GM21423 (cell line): ENCODE data around the gene NUTM2B.
"Not testable (repeated sequence)": the region's sequence is repeated elsewhere in the genome, so short reads cannot be mapped to it uniquely, and the experiment has no call there.

Source experiments
- ATAC-seq: cut with Tn5 transposase; IDR thresholded peaks from one replicate; pipeline ENCODE4 v1.9.1; 2021; ENCODE audit warnings: mild to moderate bottlenecking, moderate library complexity; ENCODE audit not compliant: unreplicated experiment

The NUTM2B gene, protein sequence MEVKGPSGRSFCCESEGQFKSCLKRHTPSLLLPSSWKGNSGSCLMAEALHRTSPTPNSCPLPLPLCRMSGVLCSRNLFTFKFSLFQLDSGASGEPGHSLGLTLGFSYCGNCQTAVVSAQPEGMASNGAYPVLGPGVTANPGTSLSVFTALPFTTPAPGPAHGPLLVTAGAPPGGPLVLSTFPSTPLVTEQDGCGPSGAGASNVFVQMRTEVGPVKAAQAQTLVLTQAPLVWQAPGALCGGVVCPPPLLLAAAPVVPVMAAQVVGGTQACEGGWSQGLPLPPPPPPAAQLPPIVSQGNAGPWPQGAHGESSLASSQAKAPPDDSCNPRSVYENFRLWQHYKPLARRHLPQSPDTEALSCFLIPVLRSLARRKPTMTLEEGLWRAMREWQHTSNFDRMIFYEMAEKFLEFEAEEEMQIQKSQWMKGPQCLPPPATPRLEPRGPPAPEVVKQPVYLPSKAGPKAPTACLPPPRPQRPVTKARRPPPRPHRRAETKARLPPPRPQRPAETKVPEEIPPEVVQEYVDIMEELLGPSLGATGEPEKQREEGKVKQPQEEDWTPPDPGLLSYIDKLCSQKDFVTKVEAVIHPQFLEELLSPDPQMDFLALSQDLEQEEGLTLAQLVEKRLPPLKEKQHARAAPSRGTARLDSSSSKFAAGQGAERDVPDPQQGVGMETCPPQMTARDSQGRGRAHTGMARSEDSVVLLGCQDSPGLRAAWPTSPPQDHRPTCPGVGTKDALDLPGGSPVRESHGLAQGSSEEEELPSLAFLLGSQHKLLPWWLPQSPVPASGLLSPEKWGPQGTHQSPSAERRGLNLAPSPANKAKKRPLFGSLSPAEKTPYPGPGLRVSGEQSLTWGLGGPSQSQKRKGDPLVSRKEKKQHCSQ

DNA sequence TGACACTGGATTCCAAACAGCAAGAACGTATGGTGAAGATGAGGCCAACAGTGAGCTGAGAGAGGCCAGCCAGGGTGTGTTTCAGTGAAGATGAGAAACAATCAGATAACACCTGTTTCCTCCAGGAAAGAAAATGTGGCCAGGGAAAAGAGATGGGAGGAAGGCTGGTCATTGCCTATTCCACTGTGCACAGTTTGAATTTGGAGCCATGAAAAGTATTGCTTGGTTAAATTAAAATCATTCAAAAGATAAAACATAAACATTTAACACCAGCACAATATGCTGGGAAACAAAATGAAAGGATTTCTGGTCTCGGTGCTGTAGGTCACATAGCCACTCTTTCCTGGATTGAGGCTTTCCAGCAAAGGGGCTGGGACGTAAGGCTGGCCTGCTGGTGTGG is at the start of gene NUTM2B:
NUTM2B (plus strand) TSS at position 301 of the 400 bp plus-strand sequence. CDS start 383 bp downstream, outside the sequence.
- not testable (repeated sequence) for ATAC-seq

DNA sequence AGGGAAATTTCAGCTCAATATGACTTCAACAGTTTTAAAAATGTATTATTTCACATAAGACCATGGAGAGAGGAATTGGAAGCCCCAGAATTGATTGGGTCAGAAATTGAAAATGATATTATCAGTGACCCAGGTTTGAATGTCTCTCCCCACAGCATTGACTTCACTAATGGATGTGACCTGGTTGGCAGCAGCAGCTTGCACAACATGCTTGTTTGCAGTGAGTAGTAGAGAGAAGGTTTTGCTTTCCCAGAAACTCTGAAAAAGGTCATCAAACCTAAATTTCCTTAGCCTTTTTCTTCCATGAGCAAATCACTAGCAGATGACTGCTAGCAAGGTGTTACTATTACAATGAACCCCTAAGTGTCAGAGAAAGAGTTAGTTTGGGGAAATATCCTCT is 39.7 kb upstream of the NUTM2B start:
- ATAC-seq, result not testable (repeated sequence)

DNA sequence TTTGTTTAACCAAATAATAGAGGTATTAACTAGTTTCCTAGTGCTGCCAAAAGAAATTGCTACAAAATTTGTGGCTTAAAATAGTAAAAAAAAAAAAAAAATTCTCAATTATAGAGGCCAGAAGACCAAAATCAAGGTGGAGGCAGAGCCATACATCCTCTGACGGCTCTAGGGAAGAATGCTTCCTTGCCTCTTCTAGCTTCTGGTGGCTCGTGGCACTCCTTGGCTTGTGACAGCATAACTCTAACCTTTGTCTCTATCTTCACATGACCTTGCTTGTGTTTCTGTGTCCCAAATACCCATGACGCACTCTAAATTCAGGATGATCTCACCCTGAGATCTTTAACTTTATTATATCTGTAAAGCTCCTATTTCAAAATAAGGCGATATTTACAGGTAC is 38.3 kb upstream of the NUTM2B start:
- ATAC-seq, result not testable (repeated sequence)

DNA sequence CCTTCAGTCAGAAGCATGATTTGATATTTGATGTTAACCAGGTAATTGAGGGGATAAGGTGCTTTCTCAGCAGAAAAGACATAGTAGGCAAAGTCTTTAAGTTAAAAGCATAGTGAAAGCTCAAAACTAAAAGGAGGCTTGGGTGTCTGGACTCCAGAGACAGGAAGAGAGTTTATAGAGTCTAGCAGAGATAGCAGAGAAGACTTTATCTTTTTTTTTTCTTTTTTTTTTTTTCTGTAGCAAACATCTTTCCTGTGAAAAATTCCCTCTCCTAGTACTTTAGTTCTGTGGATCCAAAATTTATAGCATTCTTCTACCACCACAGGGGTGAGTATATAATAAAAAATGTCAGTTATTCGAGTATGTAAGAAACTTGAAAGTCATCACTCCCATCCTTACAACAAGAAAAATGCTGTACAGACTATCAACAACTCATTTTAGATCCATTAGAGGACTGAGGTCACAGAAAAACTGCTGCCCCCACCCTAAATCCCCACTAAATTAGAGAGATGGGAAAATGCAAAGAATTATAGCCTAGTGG is 33.7 kb upstream of the NUTM2B start:
- not testable (repeated sequence) for ATAC-seq

DNA sequence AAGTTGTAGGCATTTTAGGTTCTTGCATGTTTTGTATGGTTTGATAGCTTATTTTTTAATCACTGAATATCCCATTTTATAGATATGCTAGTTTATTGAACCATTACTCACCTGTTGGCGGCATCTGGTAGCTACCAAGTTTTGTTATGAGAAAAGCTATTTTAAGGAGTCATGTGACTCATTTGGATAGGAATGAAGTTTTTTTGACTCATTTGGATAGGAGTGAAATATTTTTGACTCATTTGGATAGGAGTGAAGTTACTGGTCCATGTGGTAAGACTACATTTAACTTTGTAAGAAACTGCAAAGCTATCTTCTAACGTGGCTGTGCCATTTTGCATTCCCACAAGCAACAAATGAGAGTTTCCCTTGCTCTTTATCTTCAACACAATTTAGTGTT is 28.1 kb upstream of the NUTM2B start:
- ATAC-seq, result not testable (repeated sequence)

DNA sequence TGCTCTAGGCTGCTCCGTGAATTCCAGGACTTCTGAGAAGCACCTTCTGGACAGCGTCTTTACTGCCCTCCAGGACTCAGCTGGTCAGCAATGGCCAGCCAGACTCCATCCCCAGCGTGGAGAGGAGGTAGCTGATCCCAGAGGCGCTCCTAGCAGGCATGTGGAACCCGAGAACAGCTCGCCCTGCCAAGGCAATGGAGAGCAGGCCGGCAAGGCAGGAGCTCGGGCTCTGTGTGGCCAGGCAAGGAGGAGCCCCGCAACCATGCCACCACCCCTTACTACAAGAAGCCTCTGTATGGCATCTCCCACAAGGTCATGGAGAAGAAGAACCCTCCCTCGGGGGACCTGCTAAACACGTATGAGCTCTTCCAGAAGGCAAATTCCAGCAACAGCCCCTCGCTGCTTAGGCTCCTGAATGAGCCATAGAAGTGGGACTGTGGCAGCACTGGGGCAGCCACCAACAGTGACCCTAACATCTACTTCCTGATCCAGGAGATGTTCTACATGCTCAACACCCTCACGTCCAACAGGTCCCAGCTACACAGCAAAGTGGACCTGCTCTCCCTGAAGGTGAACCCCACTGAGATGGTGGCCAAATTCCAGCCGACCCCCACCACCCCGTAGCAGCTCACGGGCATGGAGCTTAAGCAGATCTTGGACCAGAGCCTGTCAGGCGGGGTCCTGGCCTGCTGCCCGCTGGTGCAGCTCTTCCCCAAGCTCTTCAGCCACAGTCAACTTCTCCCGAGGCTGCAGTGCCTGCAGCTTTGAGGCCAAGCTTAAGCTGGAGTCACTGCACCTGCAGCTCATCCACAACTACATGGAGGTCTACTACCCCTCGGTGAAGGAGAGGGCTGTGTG is 19.8 kb upstream of the NUTM2B start:
- not testable (repeated sequence) for ATAC-seq

DNA sequence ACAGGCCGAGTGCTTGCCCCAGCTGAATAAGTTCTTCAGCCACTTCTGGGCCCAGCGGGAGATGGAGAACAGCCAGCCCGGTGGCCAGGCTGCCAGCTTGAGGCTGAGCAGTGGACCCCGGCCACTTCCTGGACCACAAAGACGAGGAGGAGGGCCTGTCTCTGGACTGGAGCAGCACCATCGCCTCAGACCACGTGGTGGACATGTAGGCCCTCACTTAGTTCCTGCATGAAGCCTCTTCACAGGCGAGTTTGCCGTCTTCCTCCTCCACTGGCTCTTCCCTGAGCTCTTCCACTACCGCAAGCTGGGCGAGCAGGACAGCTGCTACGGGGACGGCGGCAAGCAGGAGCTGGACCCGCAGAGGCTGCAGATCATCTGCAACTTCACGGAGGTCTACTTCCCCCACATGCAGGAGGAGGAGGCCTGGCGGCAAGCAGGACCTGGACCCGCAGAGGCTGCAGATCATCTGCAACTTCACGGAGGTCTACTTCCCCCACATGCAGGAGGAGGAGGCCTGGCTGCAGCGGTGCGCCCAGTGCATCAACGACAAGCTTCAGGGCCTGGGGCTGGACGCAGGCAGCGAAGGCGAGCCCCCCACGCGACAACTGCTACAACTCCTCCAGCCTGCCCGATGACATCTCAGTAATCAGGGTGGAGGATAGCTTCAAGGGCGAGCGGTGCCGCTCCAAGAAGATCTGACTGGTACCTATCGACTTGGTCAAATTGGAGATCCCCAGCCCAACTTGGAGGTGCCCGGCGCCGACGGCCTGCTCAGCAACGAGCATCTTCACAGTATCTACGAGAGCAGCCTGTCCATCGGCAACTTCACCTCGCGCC is 18.9 kb upstream of the NUTM2B start:
- ATAC-seq, result not testable (repeated sequence)

DNA sequence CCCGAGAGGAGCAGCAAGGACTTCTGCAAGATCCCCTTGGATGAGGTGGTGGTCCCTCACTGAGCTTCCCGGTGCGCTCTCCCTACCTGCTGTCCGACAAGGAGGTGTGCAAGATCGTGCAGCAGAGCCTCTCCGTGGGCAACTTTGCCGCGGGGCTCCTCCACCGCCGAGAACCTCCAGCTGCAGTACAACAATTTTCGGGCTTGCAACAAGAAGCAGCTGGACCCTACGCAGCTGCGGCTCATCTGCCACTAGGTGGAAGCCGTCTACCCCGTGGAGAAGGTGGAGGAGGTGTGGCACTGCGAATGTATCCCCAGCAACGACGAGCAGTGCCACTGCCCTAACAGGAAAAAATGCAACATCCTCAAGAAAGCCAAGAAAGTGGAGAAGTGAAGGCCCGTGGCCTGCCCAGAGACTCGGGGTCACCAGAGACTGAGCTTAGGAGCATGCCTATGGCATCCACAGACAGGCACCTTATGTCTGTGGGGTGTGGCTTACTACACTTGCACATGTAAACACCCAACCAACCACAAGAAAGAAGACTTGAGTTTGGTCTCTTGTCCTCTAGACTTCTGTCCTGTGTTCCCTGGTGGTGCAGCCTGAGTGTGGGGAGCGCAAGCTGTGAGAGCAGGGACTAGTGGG is 17.9 kb upstream of the NUTM2B start:
- peak; percentile 71 for ATAC-seq

DNA sequence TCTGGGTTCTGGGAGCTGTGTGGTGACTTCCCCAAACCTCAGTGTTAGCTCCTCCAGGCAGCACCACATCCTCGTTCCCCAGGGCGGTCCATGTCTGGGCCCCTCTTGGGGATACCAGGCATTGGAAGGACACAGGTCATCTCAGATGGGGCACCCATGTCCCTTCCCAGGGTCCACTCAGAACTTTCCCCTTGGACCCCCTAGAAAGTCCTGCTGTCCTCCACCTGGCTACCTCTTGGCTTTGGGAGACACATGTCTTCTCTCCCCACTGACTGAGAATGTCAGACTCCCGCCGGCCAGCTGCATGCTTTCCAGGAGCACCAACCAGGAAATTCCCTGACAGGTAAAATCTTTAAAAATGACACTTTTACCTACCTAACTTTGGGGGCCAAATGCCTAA is 16.4 kb upstream of the NUTM2B start:
- ATAC-seq, result not testable (repeated sequence)

DNA sequence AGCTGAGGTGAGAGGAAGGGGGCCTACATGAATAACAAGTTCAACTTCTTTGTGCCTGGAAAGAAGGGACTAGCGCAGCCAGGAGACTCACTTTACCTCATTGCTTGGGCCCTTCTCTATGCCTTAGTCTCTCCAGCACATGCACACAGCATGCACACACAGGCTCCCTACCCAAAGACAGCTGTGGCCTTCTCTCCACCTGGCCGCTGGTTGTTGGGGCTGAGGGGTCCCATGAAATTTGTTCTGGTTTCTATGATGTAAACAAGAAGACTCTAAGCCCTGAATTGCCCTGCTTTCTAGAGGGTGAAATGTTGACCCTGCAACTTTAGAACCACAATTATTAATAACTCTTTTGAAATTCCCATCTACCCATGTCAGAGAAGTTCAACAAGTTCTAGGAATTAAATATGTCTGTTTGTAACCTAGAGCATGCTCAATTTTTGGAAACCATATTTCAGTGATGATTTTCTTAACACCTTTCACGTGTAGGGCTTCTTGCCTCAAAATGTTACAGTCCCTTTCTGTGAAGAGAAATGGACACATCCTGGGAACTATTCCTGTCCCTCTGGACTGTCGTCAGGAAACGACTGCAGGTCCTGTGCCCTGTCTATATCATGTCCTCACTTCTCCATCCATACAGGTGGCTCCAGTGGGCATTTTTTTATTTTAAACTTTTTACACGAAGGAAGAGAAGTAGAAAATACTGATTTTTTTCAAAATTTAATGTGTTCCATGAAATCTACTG is 15.4 kb upstream of the NUTM2B start:
- ATAC-seq, result not testable (repeated sequence)

DNA sequence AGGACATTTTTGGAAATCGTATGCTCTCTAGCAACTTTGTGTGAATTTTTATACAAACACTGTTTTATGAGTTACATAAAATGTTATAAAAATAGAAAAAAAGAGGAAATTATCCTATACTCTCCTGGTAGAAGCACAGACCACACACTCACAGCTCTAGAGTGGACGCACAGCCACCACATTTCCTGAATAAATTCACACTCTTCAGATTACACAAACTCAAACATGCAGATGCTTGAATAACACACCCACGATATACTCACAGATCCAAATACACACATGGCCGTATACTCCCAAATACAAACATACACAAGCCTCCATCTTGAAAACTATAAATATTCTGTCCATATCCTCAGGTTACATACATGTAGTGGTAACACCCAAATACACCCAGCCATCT is 14.2 kb upstream of the NUTM2B start:
- ATAC-seq, result not testable (repeated sequence)

DNA sequence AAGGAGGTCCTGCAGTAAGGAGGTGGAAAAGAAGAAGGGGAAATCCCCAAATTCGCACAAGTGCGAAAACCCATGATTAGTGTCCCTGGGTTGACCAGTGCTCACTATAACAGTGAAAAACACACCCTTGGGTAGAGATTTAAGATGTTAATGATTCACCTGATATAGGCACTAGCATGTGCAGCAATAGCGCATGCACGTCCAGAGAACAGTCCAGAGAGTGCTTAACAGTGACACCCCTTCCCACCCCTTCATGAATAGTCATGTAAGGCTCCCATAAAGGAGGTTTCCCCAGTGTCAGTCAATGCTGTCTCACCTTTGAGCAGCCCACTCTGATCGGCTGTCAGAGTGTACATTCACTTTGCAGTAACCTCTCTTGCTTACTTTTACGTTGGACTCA is 6.4 kb upstream of the NUTM2B start:
- not testable (repeated sequence) for ATAC-seq

DNA sequence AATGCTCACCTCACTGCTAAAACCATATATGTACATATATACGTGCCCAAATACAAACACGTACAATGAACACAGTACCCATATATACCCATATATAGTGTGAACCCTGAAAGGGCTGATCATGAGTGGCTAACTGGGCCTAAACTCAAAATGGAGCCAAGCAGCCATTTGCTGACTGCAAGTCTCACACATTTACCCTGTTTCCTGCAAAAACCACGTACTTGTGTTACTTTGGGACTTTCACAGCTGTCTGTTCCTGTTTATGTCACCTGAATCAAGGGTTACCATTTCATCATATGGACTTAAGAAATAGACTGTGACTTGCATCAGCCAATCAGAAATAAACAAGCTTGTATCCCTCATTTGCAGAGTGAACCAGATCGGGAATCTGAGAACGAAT is 5.9 kb upstream of the NUTM2B start:
- ATAC-seq, result not testable (repeated sequence)

DNA sequence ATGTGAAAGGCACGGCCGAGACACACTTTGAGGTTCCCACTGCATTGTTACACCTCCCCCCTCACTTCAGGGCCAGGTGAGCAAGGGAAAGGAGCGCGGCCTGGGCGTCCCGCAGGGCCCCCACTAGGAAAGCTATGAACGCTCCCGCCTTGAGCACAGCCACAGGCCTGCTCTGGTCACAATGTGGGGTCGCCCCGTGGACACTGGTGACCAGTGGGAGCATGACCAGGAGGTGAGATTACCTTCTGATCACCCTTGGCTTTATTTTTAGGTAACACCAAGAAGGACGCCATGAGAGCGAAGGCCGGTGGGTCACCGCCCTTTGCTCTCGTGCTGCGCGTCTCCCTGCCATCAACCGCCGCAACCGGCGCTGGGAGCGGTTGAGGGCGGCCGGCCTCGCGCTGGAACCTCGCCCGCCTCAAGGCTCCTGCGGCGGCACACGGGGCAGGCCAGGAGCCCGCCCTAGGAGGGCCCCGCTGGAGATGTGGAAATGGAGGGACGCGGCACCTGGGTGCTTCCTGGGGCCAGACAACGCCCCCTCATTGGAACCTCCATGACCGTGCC is 2.6 kb upstream of the NUTM2B start:
- ATAC-seq, result not testable (repeated sequence)

DNA sequence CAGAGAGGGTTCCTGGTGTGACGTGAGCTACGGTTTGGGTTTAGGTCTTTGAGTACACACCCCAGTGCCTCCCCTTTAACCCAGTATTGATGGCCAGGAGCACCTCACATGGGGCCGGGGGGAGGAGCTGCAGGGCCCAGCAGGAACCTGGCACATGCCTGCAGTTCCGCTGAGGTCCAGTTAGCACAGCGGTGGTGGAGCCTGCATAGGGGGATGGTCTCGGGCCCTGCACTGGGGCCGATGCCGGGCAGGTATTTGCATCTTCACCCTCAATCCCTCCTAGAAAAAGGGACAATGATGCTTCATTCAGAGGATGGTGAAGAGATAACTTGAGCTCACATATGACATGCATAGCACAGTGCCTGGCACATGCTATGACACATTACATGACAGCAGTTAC is 4.0 kb downstream of the NUTM2B start:
- not testable (repeated sequence) for ATAC-seq

DNA sequence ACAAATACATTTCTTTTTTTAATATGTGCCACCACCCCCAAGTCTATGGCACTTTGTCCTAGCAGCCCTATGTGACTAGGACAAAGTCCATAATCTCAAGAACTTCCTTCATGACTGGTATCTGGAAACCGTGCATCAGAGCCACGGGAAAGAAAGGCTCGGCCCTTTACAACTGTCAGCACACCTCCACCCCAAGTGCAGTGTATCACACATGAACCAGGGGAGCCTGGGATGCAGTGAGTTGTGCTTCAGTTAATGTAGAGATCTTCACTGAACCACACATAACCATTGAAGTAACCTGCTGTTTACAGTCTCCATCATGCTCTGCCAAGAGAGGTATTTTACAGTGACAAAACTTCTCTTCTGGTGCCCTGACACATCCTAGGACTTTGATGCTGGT is 11.9 kb downstream of the NUTM2B start:
- not testable (repeated sequence) for ATAC-seq

DNA sequence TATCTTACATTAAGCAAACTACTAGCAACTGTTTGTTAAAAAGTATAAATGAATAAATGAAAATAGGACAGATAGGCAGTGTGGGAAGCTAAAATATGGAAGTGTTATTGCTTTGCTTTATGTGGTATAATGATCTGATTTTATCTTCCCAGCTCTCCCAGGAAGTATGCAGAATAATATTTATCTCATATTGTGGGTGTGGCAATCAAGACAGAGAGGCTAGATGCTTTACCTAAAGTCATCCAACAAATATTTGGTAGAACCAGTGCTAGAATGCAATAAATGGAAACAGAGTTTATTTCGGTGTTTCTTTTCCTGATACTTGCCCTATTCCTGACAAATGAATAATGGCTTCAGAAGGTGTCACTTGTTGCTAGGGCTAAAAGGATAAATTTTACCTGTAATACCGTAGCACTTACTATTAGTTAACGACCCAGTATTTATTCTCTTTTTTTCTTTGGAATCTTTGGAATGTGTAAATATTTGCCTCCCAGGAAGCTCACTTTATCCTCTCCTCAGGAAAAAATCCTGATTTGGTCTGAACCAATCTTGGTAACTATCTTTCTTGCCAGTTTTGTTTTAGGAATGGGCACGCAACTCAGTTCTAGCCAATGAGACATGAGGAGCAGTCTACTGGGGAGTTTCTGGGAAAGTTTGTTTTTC is 14.0 kb downstream of the NUTM2B start:
- not testable (repeated sequence) for ATAC-seq

DNA sequence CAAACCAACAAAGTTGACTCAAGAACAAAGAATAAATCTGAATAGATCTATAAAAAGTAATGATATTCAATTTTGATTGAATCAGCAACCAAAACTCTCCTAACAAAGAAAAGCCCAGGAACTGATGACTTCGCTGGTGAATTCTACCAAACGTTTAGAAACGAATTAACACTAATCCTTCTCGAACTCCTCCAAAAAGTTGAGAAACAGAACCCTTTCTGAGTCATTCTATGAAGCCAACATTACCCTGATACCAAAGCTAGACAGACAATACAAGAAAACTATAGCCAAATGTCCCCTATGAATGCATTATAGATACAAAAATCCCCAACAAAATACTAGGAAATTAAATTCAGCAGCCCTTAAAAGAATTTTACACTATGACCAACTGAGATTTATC is 17.0 kb downstream of the NUTM2B start:
- ATAC-seq, result not testable (repeated sequence)
